ENCODE results near the gene LRP1. TPM values are rescaled to one million over a fixed set of nuclear protein-coding genes. Genes with fewer than 3 reads are reported as not detected.

Gene LRP1
- total RNA-seq, 1 experiment from 2014 or later, result 14.7 TPM

- H3K27me3 ChIP-seq (ENCODE audit: low read length), result no peaks in the 10 kb centered on the region
- POLR2A ChIA-PET (ENCODE audit: unreplicated experiment), result no interaction called here
- H3K36me3 ChIP-seq (ENCODE audit: low read depth, low read length), result no peaks in the 10 kb centered on the region
- DNase-seq, result no peak
- H3K4me1 ChIP-seq (ENCODE audit: insufficient read depth, low read length), result peaks cover 16% of the 10 kb centered on the region
- 0 out of 2 replicates have a peak overlapping the region, but pooled peaks have one; percentile 29 for H3K4me3 ChIP-seq (ENCODE audit: low read length)
- H3F3A ChIP-seq (ENCODE audit: low read length, unreplicated experiment), result peaks cover 6% of the 10 kb centered on the region
- BruUV-seq (replicated peaks), result no TSS peak
- no peaks in the 10 kb centered on the region for H4K20me1 ChIP-seq (ENCODE audit: low read length)
- intact Hi-C loops (cut with micrococcal nuclease), result no loop called here
- no peak overlapping the region for H3K27ac ChIP-seq (ENCODE audit: low read length)
- no peak for ATAC-seq
- no peaks in the 10 kb centered on the region for H3K9me2 ChIP-seq (replicated peaks; ENCODE audit: low read length)
- H3K79me2 ChIP-seq (ENCODE audit: low read length), result peaks cover 19% of the 10 kb centered on the region
- no peaks in the 10 kb centered on the region for H3K9me3 ChIP-seq (ENCODE audit: low read length)
- H2AFZ ChIP-seq (ENCODE audit: low read length), result no peak overlapping the region
- H3K9ac ChIP-seq (ENCODE audit: low read length), result no peak overlapping the region
- H3K4me2 ChIP-seq (ENCODE audit: low read length), result peak overlapping the region; percentile 99
- TF ChIP-seq EZH2phosphoT487 (IDR thresholded peaks at IDR 0.05; ENCODE audit: borderline replicate concordance, low read length) (no peak), EZH2 (IDR thresholded peaks at IDR 0.05; ENCODE audit: low read length, unreplicated experiment) (no peak)
- TF ChIP-seq, protein P1, sequence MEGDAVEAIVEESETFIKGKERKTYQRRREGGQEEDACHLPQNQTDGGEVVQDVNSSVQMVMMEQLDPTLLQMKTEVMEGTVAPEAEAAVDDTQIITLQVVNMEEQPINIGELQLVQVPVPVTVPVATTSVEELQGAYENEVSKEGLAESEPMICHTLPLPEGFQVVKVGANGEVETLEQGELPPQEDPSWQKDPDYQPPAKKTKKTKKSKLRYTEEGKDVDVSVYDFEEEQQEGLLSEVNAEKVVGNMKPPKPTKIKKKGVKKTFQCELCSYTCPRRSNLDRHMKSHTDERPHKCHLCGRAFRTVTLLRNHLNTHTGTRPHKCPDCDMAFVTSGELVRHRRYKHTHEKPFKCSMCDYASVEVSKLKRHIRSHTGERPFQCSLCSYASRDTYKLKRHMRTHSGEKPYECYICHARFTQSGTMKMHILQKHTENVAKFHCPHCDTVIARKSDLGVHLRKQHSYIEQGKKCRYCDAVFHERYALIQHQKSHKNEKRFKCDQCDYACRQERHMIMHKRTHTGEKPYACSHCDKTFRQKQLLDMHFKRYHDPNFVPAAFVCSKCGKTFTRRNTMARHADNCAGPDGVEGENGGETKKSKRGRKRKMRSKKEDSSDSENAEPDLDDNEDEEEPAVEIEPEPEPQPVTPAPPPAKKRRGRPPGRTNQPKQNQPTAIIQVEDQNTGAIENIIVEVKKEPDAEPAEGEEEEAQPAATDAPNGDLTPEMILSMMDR (conservative IDR thresholded peaks at IDR 0.05; ENCODE audit: low read depth, low read length), result no peak
- CTCF ChIA-PET, result no interaction called here
These were observed 37.2 kb upstream of the LRP1 start for GRCh38 chr12:57090924-57091637.

GRCh38 chr12:57091638-57092528 is 36.4 kb upstream of the LRP1 start:
- H3K27me3 ChIP-seq (ENCODE audit: low read length), result no peaks in the 10 kb centered on the region
- intact Hi-C loops (cut with micrococcal nuclease), result no loop called here
- H3K9ac ChIP-seq (ENCODE audit: low read length), result no peak overlapping the region
- H3K4me2 ChIP-seq (ENCODE audit: low read length), result no peak overlapping the region
- H3K79me2 ChIP-seq (ENCODE audit: low read length), result peaks cover 19% of the 10 kb centered on the region
- H3K4me1 ChIP-seq (ENCODE audit: insufficient read depth, low read length), result peaks cover 8% of the 10 kb centered on the region
- no peaks in the 10 kb centered on the region for H4K20me1 ChIP-seq (ENCODE audit: low read length)
- H3F3A ChIP-seq (ENCODE audit: low read length, unreplicated experiment), result peaks cover 6% of the 10 kb centered on the region
- POLR2A ChIA-PET (ENCODE audit: unreplicated experiment), result no interaction called here
- no peaks in the 10 kb centered on the region for H3K36me3 ChIP-seq (ENCODE audit: low read depth, low read length)
- ATAC-seq (no peak), DNase-seq (no peak)
- H3K27ac ChIP-seq (ENCODE audit: low read length), result no peak overlapping the region
- CTCF ChIA-PET, result interaction anchor here (0.6 kb wide), 1 partner anchor 13 kb away, joined by 3 read pairs; the partner anchor contains the start of gene NEMP1
- no peak overlapping the region for H2AFZ ChIP-seq (ENCODE audit: low read length)
- no peak for TF ChIP-seq EZH2phosphoT487 (IDR thresholded peaks at IDR 0.05; ENCODE audit: borderline replicate concordance, low read length)
- no peak for TF ChIP-seq EZH2 (IDR thresholded peaks at IDR 0.05; ENCODE audit: low read length, unreplicated experiment)
- TF ChIP-seq, protein P1 (conservative IDR thresholded peaks at IDR 0.05; ENCODE audit: low read depth, low read length), result no peak
- no peaks in the 10 kb centered on the region for H3K9me3 ChIP-seq (ENCODE audit: low read length)
- no peaks in the 10 kb centered on the region for H3K9me2 ChIP-seq (replicated peaks; ENCODE audit: low read length)
- H3K4me3 ChIP-seq (ENCODE audit: low read length), result no peak overlapping the region
- no TSS peak for BruUV-seq (replicated peaks)
